GM19099 (cell line): ENCODE data around the gene GBX1.

Experiments
- POLR2A ChIP-seq: IDR thresholded peaks from 3 replicates; pipeline ENCODE4 v1.6.1; 2011; ENCODE audit warnings: low read depth; ENCODE audit not compliant: insufficient read length; ENCODE audit errors: extremely low read depth

GBX1 gene

GRCh38 chr7:151114151-151115090, 53.1 kb downstream of the GBX1 start:
- TF ChIP-seq POLR2A: no peak

GRCh38 chr7:151113344-151114150, 53.9 kb downstream of the GBX1 start:
- no peak for TF ChIP-seq POLR2A

GRCh38 chr7:151110941-151111645, 56.4 kb downstream of the GBX1 start:
- no peak for TF ChIP-seq POLR2A

- no peak for TF ChIP-seq POLR2A
Measured at GRCh38 chr7:151110236-151110940, 57.1 kb downstream of the GBX1 start.

GRCh38 chr7:151109094-151110048, 58.1 kb downstream of the GBX1 start:
- no peak for TF ChIP-seq POLR2A

GRCh38 chr7:151107882-151108281, 59.6 kb downstream of the GBX1 start:
- TF ChIP-seq POLR2A: no peak

- TF ChIP-seq POLR2A: no peak
Measured at GRCh38 chr7:151104411-151105235, 62.9 kb downstream of the GBX1 start.

- TF ChIP-seq POLR2A: no peak
Measured at GRCh38 chr7:151103973-151104372, 63.5 kb downstream of the GBX1 start.

- TF ChIP-seq POLR2A: no peak
Measured at GRCh38 chr7:151102991-151103390, 64.5 kb downstream of the GBX1 start.

GRCh38 chr7:151101621-151102396, 65.7 kb downstream of the GBX1 start:
- TF ChIP-seq POLR2A: no peak

- TF ChIP-seq POLR2A: no peak
Measured at GRCh38 chr7:151100921-151101320, 66.6 kb downstream of the GBX1 start.
